ENCODE data around the gene SCFD2. TPM values are rescaled to one million over a fixed set of nuclear protein-coding genes. Genes with fewer than 3 reads are reported as not detected.
"Not testable (repeated sequence)": the region's sequence is repeated elsewhere in the genome, so short reads cannot be mapped to it uniquely, and the experiment has no call there.

Gene SCFD2
- total RNA-seq, 1 donor from 2014 or later = 46.6 TPM

DNA sequence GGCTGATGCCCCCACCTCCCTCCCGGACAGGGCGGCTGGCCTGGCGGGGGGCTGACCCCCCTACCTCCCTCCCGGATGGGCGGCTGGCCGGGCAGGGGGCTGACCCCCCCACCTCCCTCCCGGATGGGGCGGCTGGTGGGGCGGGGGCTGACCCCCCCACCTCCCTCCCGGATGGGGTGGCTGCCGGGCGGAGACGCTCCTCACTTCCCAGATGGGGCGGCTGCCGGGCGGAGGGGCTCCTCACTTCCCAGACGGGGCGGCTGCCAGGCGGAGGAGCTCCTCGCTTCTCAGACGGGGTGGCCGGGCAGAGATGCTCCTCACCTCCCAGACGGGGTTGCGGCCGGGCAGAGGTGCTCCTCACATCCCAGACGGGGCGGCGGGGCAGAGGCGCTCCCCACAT is 127.5 kb downstream of the SCFD2 start:
- DNase-seq (ENCODE audit: low spot score) = not testable (repeated sequence)

DNA sequence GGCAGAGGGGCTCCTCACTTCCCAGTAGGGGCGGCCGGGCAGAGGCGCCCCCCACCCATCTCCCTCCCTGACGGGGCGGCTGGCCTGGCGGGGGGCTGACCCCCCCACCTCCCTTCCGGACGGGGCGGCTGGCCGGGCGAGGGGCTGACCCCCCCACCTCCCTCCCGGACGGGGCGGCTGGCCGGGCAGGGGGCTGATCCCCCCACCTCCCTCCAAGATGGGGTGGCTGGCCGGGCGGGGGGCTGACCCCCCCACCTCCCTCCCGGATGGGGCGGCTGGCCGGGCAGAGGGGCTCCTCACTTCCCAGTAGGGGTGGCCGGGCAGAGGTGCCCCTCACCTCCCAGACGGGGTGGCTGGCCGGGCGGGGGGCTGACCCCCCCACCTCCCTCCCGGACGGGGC is 128.1 kb downstream of the SCFD2 start:
- not testable (repeated sequence) for DNase-seq (ENCODE audit: low spot score)

DNA sequence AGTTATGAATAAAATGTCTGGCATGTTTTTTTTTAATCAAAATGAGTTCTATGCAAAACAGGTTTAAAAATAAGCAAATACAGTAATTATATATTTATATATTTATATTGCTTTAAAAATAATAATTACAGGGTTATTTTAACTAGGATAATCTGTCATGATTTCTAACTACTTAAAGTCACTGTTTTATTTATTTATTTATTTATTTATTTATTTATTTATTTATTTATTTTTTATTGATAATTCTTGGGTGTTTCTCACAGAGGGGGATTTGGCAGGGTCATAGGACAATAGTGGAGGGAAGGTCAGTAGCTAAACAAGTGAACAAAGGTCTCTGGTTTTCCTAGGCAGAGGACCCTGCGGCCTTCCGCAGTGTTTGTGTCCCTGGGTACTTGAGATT is 129.2 kb downstream of the SCFD2 start:
- DNase-seq (ENCODE audit: low spot score) = not testable (repeated sequence)

DNA sequence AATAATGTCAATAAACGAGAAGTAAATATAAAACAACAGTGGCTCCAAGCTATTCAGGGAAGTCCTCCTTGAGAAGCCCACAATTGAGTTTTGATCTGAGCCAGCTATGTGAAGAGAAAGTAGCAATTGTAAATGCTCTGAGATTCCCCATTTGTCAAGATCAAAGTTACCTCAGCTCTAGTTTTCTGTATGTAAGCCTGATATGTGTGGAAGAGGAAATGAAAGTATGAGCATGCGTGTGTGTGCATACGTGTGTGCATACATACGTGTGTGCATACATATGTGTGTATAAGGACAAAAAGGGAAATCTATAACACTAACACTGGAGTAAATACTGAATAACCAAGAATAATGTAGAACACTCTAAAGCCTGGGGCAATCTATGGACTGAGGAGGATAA is 130.3 kb downstream of the SCFD2 start:
- DNase-seq (ENCODE audit: low spot score) = no peak

DNA sequence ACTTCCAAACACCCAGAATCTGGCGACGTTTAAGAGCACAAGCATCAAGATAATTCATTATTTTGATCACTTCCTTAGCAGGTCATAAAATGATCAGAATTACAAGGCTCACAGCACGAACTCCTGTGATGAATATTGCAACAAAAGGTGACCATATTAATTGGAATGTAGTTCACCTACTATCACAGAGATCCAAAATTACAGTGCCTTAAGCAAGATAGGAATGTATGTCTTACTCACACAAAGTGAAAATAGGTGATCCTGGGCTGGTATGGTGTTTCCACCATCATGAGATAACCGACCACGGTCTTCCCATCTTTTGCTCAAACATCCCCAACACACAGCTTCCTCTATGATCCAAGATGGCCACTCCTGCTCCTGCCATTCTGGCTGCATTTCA is 131.2 kb downstream of the SCFD2 start:
- DNase-seq (ENCODE audit: low spot score) = no peak

DNA sequence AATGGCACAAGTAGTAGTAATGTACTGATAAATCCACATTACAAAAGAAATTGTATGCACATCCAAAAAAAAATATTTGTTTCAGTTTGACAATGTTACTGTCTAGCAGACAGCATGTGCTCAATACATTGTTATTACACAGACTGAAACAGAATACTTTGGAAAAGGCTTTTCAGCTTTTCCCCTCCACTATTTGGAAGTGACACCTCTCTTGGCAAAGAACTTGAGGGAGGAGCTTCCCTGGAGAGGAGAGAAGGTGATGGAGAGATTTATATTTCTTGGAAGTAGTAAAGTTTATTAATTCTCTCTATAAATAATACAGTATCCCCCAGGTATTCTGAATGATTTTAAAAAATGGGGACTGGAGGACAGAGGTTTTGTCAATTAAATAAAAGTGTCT is 131.8 kb downstream of the SCFD2 start:
- no peak for DNase-seq (ENCODE audit: low spot score)

DNA sequence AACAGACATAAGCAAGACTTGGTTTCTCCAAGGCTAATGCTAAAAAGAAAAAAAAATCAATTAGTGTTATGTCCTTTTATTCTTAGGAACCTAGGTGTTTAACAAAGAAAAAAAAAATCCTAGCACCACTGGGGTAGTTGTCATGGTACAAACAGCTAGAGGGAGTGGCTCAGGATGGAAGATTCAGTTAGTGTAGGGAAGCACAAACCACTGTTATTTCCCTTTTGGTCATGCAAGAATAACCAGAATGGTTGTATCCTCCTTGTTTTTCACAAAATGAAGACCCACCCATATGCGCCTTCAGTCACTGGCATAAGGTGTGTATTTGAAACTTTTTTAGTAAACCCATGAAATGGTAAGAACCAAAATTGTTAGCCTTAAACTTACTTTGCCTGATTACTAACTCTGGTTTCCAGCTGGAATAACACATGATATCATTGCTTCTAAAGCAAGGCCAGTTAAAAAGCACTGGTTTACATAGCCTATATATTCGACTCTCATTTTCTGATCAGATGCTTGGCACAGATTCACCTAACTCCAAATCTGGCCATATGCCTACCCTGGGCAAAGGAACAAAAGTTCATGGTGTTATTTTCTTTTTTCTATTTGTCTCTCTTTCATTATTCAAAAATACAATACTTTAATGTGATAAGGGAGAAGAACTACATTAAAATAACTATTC is 132.6 kb downstream of the SCFD2 start:
- DNase-seq (ENCODE audit: low spot score) = no peak

DNA sequence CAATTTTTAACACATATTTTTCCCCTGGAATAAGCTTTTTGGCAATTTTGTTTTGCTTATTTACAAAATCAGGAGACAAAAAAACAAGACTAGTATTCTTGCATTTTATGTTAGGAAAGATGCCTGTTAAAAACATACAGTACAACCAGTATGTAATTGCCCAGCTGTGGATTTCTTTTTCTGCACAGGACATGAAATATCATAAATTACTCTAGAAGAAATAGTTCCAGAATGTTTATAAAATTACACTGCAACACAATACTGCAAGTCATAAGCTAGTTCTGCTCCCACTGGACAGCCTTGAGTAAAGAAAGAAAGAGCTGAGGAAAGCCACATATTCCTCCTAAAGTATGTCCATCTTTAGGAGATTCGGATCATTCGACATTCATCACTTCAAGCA is 133.5 kb downstream of the SCFD2 start:
- no peak for DNase-seq (ENCODE audit: low spot score)

DNA sequence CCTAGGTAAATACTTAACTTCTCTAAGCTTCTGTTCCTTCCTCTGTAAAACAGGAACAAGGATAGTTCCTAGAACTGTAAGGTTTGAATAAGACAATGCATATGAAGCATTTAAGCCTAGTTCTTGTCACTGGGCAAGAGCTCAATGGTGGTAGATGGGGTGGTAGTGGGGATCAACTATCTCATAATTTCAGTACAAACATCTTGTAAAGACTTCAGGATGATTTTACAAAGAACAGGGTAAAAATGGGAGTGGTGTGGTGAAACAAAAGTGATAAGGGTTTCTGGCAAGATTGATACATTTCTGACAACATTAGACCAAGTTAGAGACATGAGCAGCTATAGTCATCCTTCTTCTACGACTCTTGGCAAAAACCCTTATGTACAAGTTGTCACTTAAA is 137.8 kb downstream of the SCFD2 start:
- DNase-seq (ENCODE audit: low spot score) = no peak

DNA sequence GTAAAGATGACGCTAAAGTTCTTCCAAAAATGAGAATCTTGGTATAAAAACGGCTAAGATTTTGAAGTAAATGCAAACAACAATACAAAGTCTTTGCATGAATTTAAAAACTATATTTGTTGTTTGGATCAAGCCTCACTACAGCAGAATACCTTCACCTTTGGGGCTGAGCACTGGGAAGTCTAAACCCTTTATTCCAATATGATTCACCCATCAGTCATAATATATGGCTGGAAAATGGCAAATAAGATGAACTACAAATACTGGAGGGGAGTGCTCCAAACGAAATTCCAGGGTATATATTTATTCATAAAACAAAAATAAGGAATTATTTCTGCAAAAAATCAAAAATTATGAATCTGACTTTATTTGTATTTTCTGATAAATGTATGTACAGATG is 138.4 kb downstream of the SCFD2 start:
- no peak for DNase-seq (ENCODE audit: low spot score)

DNA sequence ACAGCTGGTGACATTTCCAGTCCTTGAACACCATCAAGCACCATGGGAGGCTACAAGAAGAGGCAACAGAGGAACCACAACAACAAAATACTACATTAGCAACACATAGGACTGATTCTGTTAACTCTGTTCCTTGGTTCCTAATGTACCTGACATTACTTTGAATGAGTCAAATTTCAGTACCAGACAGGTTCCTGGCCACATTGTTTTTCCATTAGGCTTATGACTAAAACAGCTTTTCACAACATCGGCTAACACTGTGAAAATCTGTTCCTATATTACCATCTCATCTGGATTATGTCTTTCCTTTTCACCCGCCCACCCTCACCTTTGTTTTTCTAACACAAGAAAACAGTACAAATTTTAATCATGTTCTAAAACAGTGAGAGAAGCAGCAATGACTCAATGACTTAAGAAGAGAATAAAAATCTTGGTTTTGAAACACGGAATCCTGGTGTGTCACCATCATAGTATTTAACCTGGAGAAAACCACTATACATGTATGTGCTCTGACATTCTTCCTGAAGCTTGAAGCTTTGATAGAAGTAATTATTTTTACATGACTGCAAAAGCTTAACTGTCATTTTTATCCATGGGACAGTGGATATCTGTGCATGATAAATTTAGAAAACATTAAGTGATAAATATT is 143.9 kb downstream of the SCFD2 start:
- DNase-seq (ENCODE audit: low spot score) = no peak

DNA sequence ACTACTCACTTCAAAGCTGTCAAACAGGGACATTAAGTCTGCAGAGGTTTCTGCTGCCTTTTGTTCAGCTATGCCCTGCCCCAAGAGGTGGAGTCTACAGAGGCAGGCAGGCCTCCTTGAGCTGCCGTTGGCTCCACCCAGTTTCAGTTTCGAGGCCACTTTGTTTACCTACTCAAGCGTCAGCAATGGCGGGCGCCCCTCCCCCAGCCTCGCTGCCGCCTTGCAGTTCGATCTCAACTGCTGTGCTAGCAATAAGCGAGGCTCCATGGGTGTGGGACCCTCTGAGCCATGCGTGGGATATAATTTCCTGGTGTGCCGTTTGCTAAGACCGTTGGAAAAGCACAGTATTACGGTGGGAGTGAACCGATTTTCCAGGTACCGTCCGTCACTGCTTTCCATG is 146.7 kb downstream of the SCFD2 start:
- DNase-seq (ENCODE audit: low spot score) = not testable (repeated sequence)

DNA sequence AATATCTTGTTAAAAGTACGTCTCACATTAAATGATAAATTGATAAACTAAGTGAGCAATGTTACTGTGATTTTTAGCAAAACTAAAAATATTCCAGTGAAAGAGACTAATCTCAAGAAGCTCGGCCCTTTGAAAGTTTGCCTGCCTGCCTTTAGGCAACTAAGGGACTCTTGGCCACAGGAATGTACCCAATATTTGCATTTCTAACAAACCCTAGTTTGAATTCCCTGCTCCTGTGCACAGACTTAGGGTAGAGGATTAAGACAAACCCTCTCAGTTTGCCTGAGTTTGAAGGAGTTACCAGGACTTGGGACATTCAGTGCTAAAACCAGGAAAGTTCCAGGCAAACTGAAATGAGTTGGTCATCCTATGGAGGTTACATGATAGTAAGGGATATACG is 157.1 kb downstream of the SCFD2 start:
- DNase-seq (ENCODE audit: low spot score) = no peak

DNA sequence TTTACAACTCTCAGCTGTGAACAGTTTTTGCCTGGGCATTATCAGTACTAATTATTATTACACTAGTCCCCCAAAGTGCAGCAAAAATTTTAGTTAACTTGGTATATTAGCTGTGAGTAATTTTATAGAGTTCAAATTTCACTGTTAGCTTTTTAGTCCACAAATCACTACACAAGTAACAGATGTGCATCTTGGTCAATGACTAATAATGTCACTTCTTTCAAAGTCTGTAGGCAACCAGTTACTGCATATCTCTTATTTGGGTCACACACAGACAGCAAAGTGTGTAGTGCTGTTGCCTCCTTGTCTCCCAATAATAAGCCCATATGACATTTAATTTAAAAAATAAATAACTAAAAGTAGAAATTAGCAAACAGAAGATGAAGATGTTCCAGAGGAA is 159.9 kb downstream of the SCFD2 start:
- no peak for DNase-seq (ENCODE audit: low spot score)

DNA sequence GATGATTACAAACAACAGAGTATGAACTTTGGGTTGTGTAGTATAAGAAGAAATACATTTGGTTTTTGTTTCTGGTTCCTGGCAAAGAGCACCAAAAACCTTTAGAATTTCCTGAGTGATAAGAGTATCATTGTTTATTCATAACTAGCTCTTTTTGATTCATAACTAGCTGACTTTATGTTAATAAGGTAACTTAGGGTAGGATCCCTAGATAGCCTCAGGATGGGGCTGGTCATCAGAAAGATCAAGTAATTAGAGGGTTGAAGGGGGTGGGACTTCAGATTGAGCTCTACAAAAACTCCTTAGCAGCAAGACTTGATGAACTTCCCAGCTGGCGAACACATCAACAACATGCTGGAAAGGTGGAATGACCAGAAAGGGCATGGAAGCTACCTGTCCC is 166.5 kb downstream of the SCFD2 start:
- no peak for DNase-seq (ENCODE audit: low spot score)

DNA sequence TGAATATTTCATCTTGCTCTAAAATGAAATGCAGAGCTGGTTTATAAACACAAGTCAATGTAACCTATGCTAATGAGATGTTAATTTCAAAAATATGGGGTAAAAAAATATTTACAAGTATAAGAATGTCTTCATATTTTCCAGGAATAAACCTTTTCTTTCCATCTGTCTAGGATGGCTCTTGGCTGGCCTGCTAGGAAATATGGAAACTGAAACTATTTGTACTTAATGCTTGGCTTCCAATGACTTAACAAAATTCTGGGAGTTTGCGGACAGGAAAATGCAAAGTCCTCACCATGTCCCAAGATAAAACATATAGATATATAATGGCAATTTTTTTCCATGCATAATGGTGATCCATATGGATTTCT is 168.1 kb downstream of the SCFD2 start:
- DNase-seq (ENCODE audit: low spot score) = no peak

DNA sequence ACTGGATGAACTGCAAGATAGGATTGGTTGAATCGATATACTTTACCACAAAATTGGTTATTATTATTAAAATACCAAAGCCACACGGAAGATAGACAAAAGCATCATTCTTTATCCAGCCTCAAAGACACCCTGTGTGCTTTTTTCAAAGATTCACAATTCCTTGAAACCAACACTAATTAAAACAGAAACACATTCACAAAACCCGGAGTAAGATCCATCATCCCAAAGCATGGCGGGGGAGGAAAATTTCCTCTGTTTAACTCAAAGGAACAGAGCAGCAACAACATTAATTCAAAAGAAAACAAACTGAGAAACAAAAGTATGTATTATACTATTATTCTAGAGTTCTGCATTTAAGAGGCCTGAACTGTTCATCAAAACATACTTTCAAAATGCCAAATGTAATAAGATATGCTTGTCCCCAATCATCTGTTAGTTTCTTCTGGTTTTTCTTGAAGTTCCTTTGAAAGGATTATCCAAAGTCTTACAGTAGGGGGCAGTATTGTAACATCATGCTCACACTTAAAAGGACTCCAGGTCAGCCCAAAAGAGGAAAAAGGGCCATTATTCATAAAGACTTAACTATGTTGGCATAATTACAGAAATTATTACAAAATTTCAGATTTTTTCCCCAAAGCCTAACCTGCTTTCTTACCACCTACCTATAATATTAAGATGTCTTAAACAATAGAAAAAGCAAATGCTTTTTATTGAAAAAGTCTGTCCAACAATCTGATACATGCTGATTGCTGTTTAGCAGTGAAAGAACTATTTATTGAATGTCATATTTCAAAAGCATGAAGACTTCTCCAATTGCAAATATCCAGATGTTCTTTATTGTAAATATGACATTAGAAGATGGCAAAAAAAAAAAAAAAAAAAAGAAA is 168.7 kb downstream of the SCFD2 start:
- no peak for DNase-seq (ENCODE audit: low spot score)

DNA sequence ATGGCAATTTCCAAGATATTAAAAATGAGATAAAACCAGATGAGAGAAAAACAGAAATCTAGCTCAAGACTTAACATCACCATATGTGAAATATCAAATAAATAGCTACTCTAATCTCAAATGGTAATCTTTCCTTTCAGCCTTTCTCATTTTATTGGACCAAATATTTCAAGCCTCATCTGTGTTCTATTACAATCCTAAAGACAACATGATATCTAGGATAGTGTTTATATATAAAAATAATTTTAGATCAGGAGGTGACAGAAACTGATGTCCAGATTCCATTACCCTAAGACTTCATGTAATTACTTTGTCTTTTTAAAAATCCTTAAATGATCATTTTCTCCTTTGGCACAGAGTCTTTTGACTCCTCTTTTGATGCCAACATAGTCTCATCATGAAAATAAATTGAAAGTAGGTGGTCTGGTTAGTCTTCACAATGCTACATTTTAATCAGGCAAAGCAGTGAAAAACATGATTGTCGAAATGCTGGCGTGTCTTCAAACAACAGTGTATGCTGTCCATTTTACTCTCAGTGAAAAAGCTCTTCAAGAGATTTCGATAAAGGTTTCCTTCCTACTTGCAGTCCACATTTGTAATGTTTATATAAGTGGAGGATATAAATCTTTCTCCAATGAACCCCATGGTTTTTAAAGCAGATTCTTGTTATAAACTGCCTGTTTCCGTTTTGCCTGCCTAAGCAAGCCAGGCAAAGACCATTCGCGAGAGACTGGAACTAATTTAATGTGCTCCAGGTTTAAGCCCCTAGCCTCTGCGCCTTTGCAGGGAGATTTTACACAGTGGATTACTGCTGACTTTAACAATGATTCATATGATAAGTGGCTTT is 169.8 kb downstream of the SCFD2 start:
- no peak for DNase-seq (ENCODE audit: low spot score)

DNA sequence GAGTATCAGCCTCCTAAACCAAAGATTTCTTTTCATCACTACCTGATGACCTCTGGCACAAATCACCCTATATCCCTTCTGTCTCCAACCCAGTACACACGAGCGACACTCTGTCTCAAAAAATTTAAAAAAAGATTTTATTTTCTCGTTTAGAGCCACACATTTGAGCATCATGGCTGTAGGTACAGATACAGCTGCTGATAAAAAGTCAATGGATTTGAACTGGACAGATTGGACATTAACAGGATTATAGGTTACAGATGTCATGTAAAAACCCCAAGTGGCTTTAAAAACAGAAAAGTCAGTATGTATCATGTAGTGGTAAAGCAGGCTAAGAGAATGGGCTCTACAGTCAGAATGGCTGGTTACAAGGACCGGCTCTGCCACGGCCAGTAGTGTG is 171.1 kb downstream of the SCFD2 start:
- DNase-seq (ENCODE audit: low spot score) = no peak

DNA sequence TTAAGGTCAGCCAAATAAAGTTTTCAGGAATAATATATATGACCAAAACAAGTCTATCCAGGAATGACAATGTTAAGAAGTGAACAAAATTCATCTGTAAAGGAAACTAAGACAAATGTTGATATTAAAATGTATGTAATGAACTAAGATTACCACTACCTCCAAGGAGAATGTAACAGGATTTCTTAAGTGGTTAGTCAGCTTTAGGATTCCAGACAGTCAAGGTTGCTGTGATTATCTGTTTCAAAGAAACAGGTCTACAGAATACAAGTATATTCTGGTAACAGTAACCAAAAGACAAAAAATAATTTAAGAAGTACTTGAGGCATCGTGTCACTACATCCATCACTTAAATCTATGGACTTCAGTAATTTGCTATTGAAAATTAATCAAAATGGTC is 172.8 kb downstream of the SCFD2 start:
- DNase-seq (ENCODE audit: low spot score) = no peak

DNA sequence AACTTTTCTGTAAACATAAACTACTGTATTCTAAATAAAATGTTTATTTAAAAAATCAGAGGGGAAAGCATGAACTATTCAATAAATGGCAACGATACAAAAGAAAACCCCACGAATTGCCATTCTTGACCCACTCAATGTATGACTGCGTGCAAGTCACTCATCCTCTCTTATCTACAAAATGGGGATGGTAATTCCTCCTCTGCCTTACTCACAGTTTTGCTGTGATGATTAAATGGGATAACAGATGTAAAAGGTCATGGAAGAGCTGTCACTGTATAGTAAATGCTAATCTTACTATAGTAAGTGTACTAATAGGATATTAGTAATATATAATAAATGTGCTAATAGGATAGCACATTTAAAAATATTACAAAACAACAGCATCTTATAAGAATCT is 173.4 kb downstream of the SCFD2 start:
- no peak for DNase-seq (ENCODE audit: low spot score)

DNA sequence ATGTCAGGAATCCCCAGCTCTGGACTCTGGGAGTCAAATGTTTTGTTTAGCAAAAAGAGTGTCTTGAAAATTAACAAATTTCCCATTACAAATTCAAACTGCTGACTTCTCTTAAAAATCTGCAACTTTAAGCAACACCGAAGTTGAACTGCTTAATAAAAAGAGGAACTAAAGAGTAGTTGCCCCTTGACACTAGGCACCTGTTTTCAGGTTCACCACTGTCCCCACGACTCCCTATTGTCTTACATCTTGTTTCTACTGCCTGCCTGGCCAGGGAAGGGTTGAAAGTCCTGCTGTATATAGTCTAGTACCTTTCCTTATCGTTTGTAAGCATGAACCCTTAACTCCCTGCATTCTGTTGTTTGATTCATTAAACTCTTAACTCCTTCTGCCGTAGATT is 173.9 kb downstream of the SCFD2 start:
- DNase-seq (ENCODE audit: low spot score) = no peak
